K562 (cell line): ENCODE measurements around the gene CD68. TPM values are rescaled to one million over a fixed set of nuclear protein-coding genes. Genes with fewer than 3 reads are reported as not detected.

Experiments
- CHD1 ChIP-seq: fragments of 200-600 bp; sonication (generic); IDR thresholded peaks from one replicate; pipeline ENCODE4 v1.6.1; 2012; ENCODE audit warnings: mild to moderate bottlenecking, moderate library complexity, low read length, inconsistent platforms
- CLOCK ChIP-seq: fragments of 250-450 bp; sonication (Bioruptor Pico); IDR thresholded peaks from 2 replicates; pipeline ENCODE4 v1.4.0; 2020; ENCODE audit warnings: mild to moderate bottlenecking, moderate library complexity, borderline replicate concordance
- EGR1 ChIP-seq: fragments of 450-650 bp; conservative IDR thresholded peaks from 2 replicates; pipeline ENCODE4 v1.6.1; 2017; ENCODE audit warnings: mild to moderate bottlenecking
- FOS ChIP-seq: IDR thresholded peaks from 3 replicates; pipeline ENCODE4 v1.6.1; 2011; ENCODE audit not compliant: insufficient read length; ENCODE audit errors: extremely low read depth
- FOXP4 ChIP-seq: sonication (generic); formaldehyde crosslinking; IDR thresholded peaks from 2 replicates; pipeline ENCODE4 v1.8.0; 2022; ENCODE audit warnings: mild to moderate bottlenecking, missing genetic modification reagents, borderline replicate concordance
- FUS ChIP-seq: fragments of 200-400 bp; formaldehyde crosslinking; optimal IDR thresholded peaks from 2 replicates; pipeline ENCODE3; 2017; ENCODE audit warnings: low read depth, low read length
- GTF2A2 ChIP-seq: IDR thresholded peaks from 2 replicates; pipeline ENCODE4 v1.6.1; 2016; ENCODE audit warnings: mild to moderate bottlenecking, missing genetic modification characterization, missing compliant biosample characterization
- HNRNPH1 ChIP-seq: fragments of 200-400 bp; formaldehyde crosslinking; optimal IDR thresholded peaks from 2 replicates; pipeline ENCODE3; 2017; ENCODE audit warnings: low read depth, mild to moderate bottlenecking, low read length, moderate library complexity
- IRF2 ChIP-seq: sonication (generic); formaldehyde crosslinking; IDR thresholded peaks from 2 replicates; pipeline ENCODE4 v1.8.1; 2022; ENCODE audit warnings: mild to moderate bottlenecking, missing genetic modification reagents
- NFXL1 ChIP-seq: fragments of 450-650 bp; formaldehyde crosslinking; IDR thresholded peaks from 2 replicates; pipeline ENCODE4 v1.4.0; 2021; ENCODE audit warnings: mild to moderate bottlenecking
- PTRF ChIP-seq: fragments of 450-650 bp; IDR thresholded peaks from 2 replicates; pipeline ENCODE4 v1.6.1; 2016; ENCODE audit warnings: mild to moderate bottlenecking, missing genetic modification characterization, missing compliant biosample characterization
- RBM14 ChIP-seq: fragments of 200-400 bp; formaldehyde crosslinking; IDR thresholded peaks from 2 replicates; pipeline ENCODE4 v1.6.1; 2018; ENCODE audit warnings: low read depth, mild to moderate bottlenecking, low read length, moderate library complexity, borderline replicate concordance; ENCODE audit not compliant: insufficient read depth
- RBM22 ChIP-seq: fragments of 200-400 bp; formaldehyde crosslinking; IDR thresholded peaks from 2 replicates; pipeline ENCODE4 v1.6.1; 2018; ENCODE audit warnings: low read length, low read depth; ENCODE audit not compliant: poor library complexity, severe bottlenecking
- SIN3A ChIP-seq, 2 experiments: fragments of 150-350 bp in 1 of 2; IDR thresholded peaks; 2 replicates each; pipeline ENCODE4 v1.6.1; 2011 to 2016; ENCODE audit warnings: borderline replicate concordance in 2 of 2, low read depth in 2 of 2, low read length in 2 of 2, mild to moderate bottlenecking in 2 of 2, moderate library complexity in 2 of 2; ENCODE audit not compliant: control insufficient read depth in 1 of 2
- ZBTB12 ChIP-seq: fragments of 250-450 bp; sonication (Bioruptor Pico); IDR thresholded peaks from 2 replicates; pipeline ENCODE4 v1.4.0; 2020
- ZBTB49 ChIP-seq: sonication (generic); formaldehyde crosslinking; IDR thresholded peaks from 2 replicates; pipeline ENCODE4 v1.8.0; 2022; ENCODE audit warnings: missing genetic modification reagents, mild to moderate bottlenecking, borderline replicate concordance
- ZNF717 ChIP-seq: fragments of 250-450 bp; sonication (Bioruptor Pico); IDR thresholded peaks from 2 replicates; pipeline ENCODE4 v1.5.0; 2021
- polyA plus RNA-seq, 8 experiments: library from polyadenylated mRNA; depleted of rRNA in 4 of 8; stranded (reverse) in 5 of 8; unstranded in 3 of 8; fragments of >200 nt; fragmentation: Nextera tagmentation in 2 of 8; fragmentation: Illumina TruSeq in 1 of 8; extraction: Ambion mirVana in 2 of 8; extraction: Trizol in 1 of 8; gene quantifications; 2 replicates each; pipeline versions ENCODE4 v1.2.1 to v1.2.3, GENCODE V29; 2011 to 2014; ENCODE audit warnings: inconsistent platforms in 1 of 8, missing spikeins in 1 of 8
- total RNA-seq, 7 experiments: library from RNA; depleted of rRNA in 6 of 7; stranded (reverse); fragments of >200 nt in 6 of 7; fragmentation: Illumina TruSeq in 2 of 7; extraction: Trizol in 2 of 7; gene quantifications; 2 replicates each; pipeline versions ENCODE4 v1.2.1 to v1.2.3, GENCODE V29; 2011 to 2021; ENCODE audit warnings: low replicate concordance in 1 of 7

The CD68 gene
- total and polyA plus RNA-seq, 9 of the 15 experiments (the other 6 are each of a cell fraction or from before 2014, with no cell fraction given): 28.2 to 89.8 (median 37.7) TPM

GRCh38 chr17:7572588-7573323, 6.7 kb upstream of the CD68 start (continued):
- no peak for TF ChIP-seq IRF2 (CRISPR knock-in tag)
- peak; percentile 21; the same call in 1 of the 2 replicates for TF ChIP-seq EGR1
- peak; percentile 99 for TF ChIP-seq RBM22
- TF ChIP-seq ZBTB12 (CRISPR knock-in tag): peak; percentile 96
- 0 out of 2 replicates have a peak, but pooled peaks have one; percentile 23 for TF ChIP-seq FOXP4 (CRISPR knock-in tag)
- no peak for TF ChIP-seq PTRF (tag)
- peak; percentile 78 for TF ChIP-seq GTF2A2 (tag)
- 0 out of 2 replicates have a peak, but pooled peaks have one; percentile 60 for TF ChIP-seq ZBTB49 (CRISPR knock-in tag)
- peak; percentile 97 for TF ChIP-seq FOS
- TF ChIP-seq CHD1: peak; percentile 95
- TF ChIP-seq CLOCK (CRISPR knock-in tag): no peak
- 0 out of 2 replicates have a peak, but pooled peaks have one; percentile 67 for TF ChIP-seq ZNF717 (CRISPR knock-in tag)
- no peak for TF ChIP-seq NFXL1 (CRISPR knock-in tag)
- TF ChIP-seq RBM14: peak; percentile 99; the same call in 1 of the 2 replicates
- TF ChIP-seq HNRNPH1: peak; percentile 82
- TF ChIP-seq FUS: peak; percentile 22
- peak; percentile 25 to 83; a peak in 1 of 4 replicates for TF ChIP-seq SIN3A (IDR thresholded peaks at IDR 0.05; ENCODE audit: borderline replicate concordance in 2 of 2, control insufficient read depth in 1 of 2, low read depth in 2 of 2, low read length in 2 of 2)
